ENCODE results near the gene FMNL2. TPM values are rescaled to one million over a fixed set of nuclear protein-coding genes. Genes with fewer than 3 reads are reported as not detected.

Gene FMNL2
- total RNA-seq, 1 experiment from 2014 or later = 33.6 TPM

GRCh38 chr2:152415231-152415642 is 80.3 kb downstream of the FMNL2 start:
- H3K23me2 ChIP-seq (ENCODE audit: insufficient read length, low read depth, low read length, poor library complexity, severe bottlenecking) = no peaks in the 10 kb centered on the region
- H3K27ac ChIP-seq (ENCODE audit: insufficient read length, low read depth, low read length) = no peak overlapping the region
- H3K4me2 ChIP-seq (ENCODE audit: insufficient read depth, insufficient read length, low read length) = no peak overlapping the region
- H3K14ac ChIP-seq (ENCODE audit: insufficient read depth, low read length) = no peak overlapping the region
- no peak overlapping the region for H2AK5ac ChIP-seq (ENCODE audit: insufficient read length, low read length)
- no peak overlapping the region for H2BK120ac ChIP-seq (ENCODE audit: low read depth, low read length, poor library complexity, severe bottlenecking)
- H3T11ph ChIP-seq (ENCODE audit: low read length) = no peak overlapping the region
- no peaks in the 10 kb centered on the region for H3K27me3 Mint-ChIP-seq (ENCODE audit: low read depth)
- peaks cover 56 to 67% of the 10 kb centered on the region in 2 experiments for H3K4me1 Mint-ChIP-seq
- no peak overlapping the region for H2BK15ac ChIP-seq (ENCODE audit: low read depth, low read length)
- no peaks in the 10 kb centered on the region for H3K9me3 ChIP-seq (ENCODE audit: control insufficient read depth, low read depth, low read length)
- H2BK20ac ChIP-seq (ENCODE audit: low read depth, low read length, poor library complexity, severe bottlenecking) = no peak overlapping the region
- peaks cover 3% of the 10 kb centered on the region for H3K79me1 ChIP-seq (ENCODE audit: insufficient read depth, low read depth, low read length, poor library complexity, severe bottlenecking)
- H4K5ac ChIP-seq (ENCODE audit: insufficient read length, low read depth, low read length) = no peak overlapping the region
- DNase-seq = no peak
- H3K18ac ChIP-seq (ENCODE audit: insufficient read length, low read depth, low read length) = no peak overlapping the region
- no peak overlapping the region for H4K91ac ChIP-seq (ENCODE audit: insufficient read length, low read depth, low read length)
- no peaks in the 10 kb centered on the region; a peak in 1 of 7 replicates for H3K36me3 Mint-ChIP-seq (ENCODE audit: insufficient read depth in 1 of 3, low read depth in 3 of 3)
- no peak overlapping the region for H3K4ac ChIP-seq (ENCODE audit: low read depth, low read length)
- H2AFZ ChIP-seq (ENCODE audit: low read length) = no peak overlapping the region
- TF ChIP-seq CTCF (conservative IDR thresholded peaks at IDR 0.05) = no peak
- peaks cover 8% of the 10 kb centered on the region; the same call in 1 of the 2 replicates for H3K79me2 ChIP-seq (ENCODE audit: insufficient read depth, low read length)
- H3K4me3 Mint-ChIP-seq = no peak overlapping the region
- no peak overlapping the region for H2BK12ac ChIP-seq (ENCODE audit: insufficient read length, low read depth, low read length)
- no peaks in the 10 kb centered on the region for H3K9me3 Mint-ChIP-seq
- H3K56ac ChIP-seq (ENCODE audit: insufficient read length, low read depth, low read length) = no peak overlapping the region
- no peak overlapping the region for H3K27ac Mint-ChIP-seq
- WGBS (ENCODE audit: extremely low coverage, insufficient read length, low lambda C conversion rate) = no CpG with 5 or more reads among the region's 3 CpGs
- no peaks in the 10 kb centered on the region for H4K20me1 ChIP-seq (ENCODE audit: control insufficient read depth, insufficient read depth, insufficient read length)
- H3K9ac ChIP-seq (ENCODE audit: extremely low read depth, insufficient read length, low read length) = no peak overlapping the region
- H3K27me3 ChIP-seq (ENCODE audit: insufficient read depth, low read length) = no peaks in the 10 kb centered on the region
- no peak overlapping the region for H3K23ac ChIP-seq (ENCODE audit: insufficient read length, low read depth, low read length)
- no peak overlapping the region for H2BK5ac ChIP-seq (ENCODE audit: insufficient read length, low read length)
- H3K4me1 ChIP-seq (ENCODE audit: insufficient read depth, low read length) = 0 out of 2 replicates have a peak, but pooled peaks cover 3% of the 10 kb centered on the region
- H4K8ac ChIP-seq (replicated peaks; ENCODE audit: insufficient read length, low read depth, low read length) = no peak overlapping the region

Measured in H9 (cell line).